ENCODE results near the gene PUSL1.

The PUSL1 gene

GRCh38 chr1:1337793-1338147, 29.4 kb downstream of the PUSL1 start (continued):
- TF ChIP-seq PATZ1 (tag by site-specific recombination; IDR thresholded peaks at IDR 0.05) (0 out of 2 replicates have a peak, but pooled peaks have one; percentile 20), ZNF768 (tag by site-specific recombination; IDR thresholded peaks at IDR 0.05) (no peak), REPIN1 (tag by site-specific recombination; IDR thresholded peaks at IDR 0.05; ENCODE audit: low read depth) (no peak), ZBTB17 (tag by site-specific recombination; IDR thresholded peaks at IDR 0.05) (no peak), ZNF544 (tag by site-specific recombination; IDR thresholded peaks at IDR 0.05) (no peak), HOXC10 (CRISPR knock-in tag; IDR thresholded peaks at IDR 0.05) (no peak)

GRCh38 chr1:1338278-1338677, 29.9 kb downstream of the PUSL1 start:
- Histone ChIP-seq H3K9me3 (ENCODE audit: control insufficient read depth, insufficient read depth, low read depth, low read length) (no peaks in the 10 kb centered on the region), H3K4me1 (ENCODE audit: control insufficient read depth, insufficient read depth, low read length) (no peaks in the 10 kb centered on the region), H3K4me3 (ENCODE audit: low read depth, low read length) (no peak overlapping the region), H3K36me3 (ENCODE audit: control insufficient read depth in 2 of 2, insufficient read depth in 1 of 2, low read length in 2 of 2) (peaks cover 0 to 86% of the 10 kb centered on the region in 2 experiments; a peak in 2 of 3 replicates), H3K27ac (ENCODE audit: extremely low read depth, low read depth, low read length) (no peak overlapping the region)
- POLR2A ChIA-PET, result interaction anchor here (0.9 to 1.5 kb wide), 2 partner anchors 13 to 20 kb away, joined by 3 to 6 read pairs; no protein-coding TSS in a partner anchor
- CTCF ChIA-PET, result interaction anchor here (0.6 kb wide), 1 partner anchor 276 kb away, joined by 3 read pairs; no protein-coding TSS in a partner anchor
- TF ChIP-seq BCL6B (tag by site-specific recombination; IDR thresholded peaks at IDR 0.05), result no peak
- 0 out of 2 replicates have a peak, but pooled peaks have one; percentile 30 for TF ChIP-seq BCL11B (tag by site-specific recombination; IDR thresholded peaks at IDR 0.05; ENCODE audit: low read depth)
- no peak for TF ChIP-seq ZIC2 (tag by site-specific recombination; IDR thresholded peaks at IDR 0.05)
- TF ChIP-seq ZNF510 (tag by site-specific recombination; IDR thresholded peaks at IDR 0.05; ENCODE audit: insufficient replicate concordance), result no peak
- no peak for TF ChIP-seq ZBTB17 (tag by site-specific recombination; IDR thresholded peaks at IDR 0.05)

GRCh38 chr1:1340185-1340584, 31.8 kb downstream of the PUSL1 start:
- Histone ChIP-seq H3K36me3 (ENCODE audit: control insufficient read depth in 2 of 2, insufficient read depth in 1 of 2, low read length in 2 of 2) (peaks cover 0 to 79% of the 10 kb centered on the region in 2 experiments; a peak in 2 of 3 replicates), H3K4me1 (ENCODE audit: control insufficient read depth, insufficient read depth, low read length) (no peaks in the 10 kb centered on the region; the same call in 1 of the 2 replicates), H3K4me3 (ENCODE audit: low read depth, low read length) (no peak overlapping the region), H3K9me3 (ENCODE audit: control insufficient read depth, insufficient read depth, low read depth, low read length) (no peaks in the 10 kb centered on the region), H3K27ac (ENCODE audit: extremely low read depth, low read depth, low read length) (no peak overlapping the region)
- POLR2A ChIA-PET, result no interaction called here
- CTCF ChIA-PET, result no interaction called here
- TF ChIP-seq ZNF274 (IDR thresholded peaks at IDR 0.05; ENCODE audit: low read length) (no peak), ZNF274 (tag by site-specific recombination; IDR thresholded peaks at IDR 0.05; ENCODE audit: borderline replicate concordance) (no peak), ZSCAN18 (tag by site-specific recombination; IDR thresholded peaks at IDR 0.05) (no peak), KLF1 (tag by site-specific recombination; IDR thresholded peaks at IDR 0.05) (peak; percentile 75), MEIS1 (CRISPR knock-in tag; IDR thresholded peaks at IDR 0.05; ENCODE audit: borderline replicate concordance) (no peak), MYNN (tag by site-specific recombination; IDR thresholded peaks at IDR 0.05; ENCODE audit: borderline replicate concordance) (no peak), ZNF350 (tag by site-specific recombination; IDR thresholded peaks at IDR 0.05) (no peak), TRIM28 (IDR thresholded peaks at IDR 0.05; ENCODE audit: borderline replicate concordance, low read length) (no peak), SP2 (tag by site-specific recombination; IDR thresholded peaks at IDR 0.05) (0 out of 2 replicates have a peak, but pooled peaks have one; percentile 12), ZNF423 (tag by site-specific recombination; IDR thresholded peaks at IDR 0.05) (no peak), PRDM6 (tag by site-specific recombination; IDR thresholded peaks at IDR 0.05) (no peak), ZNF211 (tag by site-specific recombination; IDR thresholded peaks at IDR 0.05; ENCODE audit: low read depth) (no peak), ZNF549 (tag by site-specific recombination; IDR thresholded peaks at IDR 0.05) (no peak), ZBTB7A (tag by site-specific recombination; IDR thresholded peaks at IDR 0.05; ENCODE audit: low read depth) (no peak), SETDB1 (IDR thresholded peaks at IDR 0.05; ENCODE audit: insufficient read length, low read length) (no peak), ZNF704 (tag by site-specific recombination; IDR thresholded peaks at IDR 0.05) (no peak), ZXDB (tag by site-specific recombination; IDR thresholded peaks at IDR 0.05) (no peak), GLI4 (tag by site-specific recombination; IDR thresholded peaks at IDR 0.05) (no peak)

Measured in HEK293 (cell line).